Neural progenitor cell (in vitro differentiated cells): Measurements from ENCODE around the gene NDUFA3.

ENCODE experiments used
- EZH2 ChIP-seq: fragments of 200-600 bp; sonication (generic); IDR thresholded peaks from 2 replicates; pipeline ENCODE4 v1.6.1; 2017; ENCODE audit warnings: antibody characterized with exemption, mild to moderate bottlenecking, moderate library complexity
- EZH2phosphoT487 ChIP-seq: fragments of 200-600 bp; sonication (generic); IDR thresholded peaks from 2 replicates; pipeline ENCODE4 v1.6.1; 2017; ENCODE audit warnings: antibody characterized with exemption
- TF ChIP-seq, protein P1 (sequence below): fragments of 200-600 bp; sonication (generic); IDR thresholded peaks from 2 replicates; pipeline ENCODE4 v1.5.1; 2017; ENCODE audit warnings: antibody characterized with exemption, mild to moderate bottlenecking

- TF ChIP-seq, protein P1, sequence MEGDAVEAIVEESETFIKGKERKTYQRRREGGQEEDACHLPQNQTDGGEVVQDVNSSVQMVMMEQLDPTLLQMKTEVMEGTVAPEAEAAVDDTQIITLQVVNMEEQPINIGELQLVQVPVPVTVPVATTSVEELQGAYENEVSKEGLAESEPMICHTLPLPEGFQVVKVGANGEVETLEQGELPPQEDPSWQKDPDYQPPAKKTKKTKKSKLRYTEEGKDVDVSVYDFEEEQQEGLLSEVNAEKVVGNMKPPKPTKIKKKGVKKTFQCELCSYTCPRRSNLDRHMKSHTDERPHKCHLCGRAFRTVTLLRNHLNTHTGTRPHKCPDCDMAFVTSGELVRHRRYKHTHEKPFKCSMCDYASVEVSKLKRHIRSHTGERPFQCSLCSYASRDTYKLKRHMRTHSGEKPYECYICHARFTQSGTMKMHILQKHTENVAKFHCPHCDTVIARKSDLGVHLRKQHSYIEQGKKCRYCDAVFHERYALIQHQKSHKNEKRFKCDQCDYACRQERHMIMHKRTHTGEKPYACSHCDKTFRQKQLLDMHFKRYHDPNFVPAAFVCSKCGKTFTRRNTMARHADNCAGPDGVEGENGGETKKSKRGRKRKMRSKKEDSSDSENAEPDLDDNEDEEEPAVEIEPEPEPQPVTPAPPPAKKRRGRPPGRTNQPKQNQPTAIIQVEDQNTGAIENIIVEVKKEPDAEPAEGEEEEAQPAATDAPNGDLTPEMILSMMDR, result no peak
- no peak for TF ChIP-seq EZH2
- TF ChIP-seq EZH2phosphoT487, result no peak
Observed at GRCh38 chr19:54108496-54108895, 5.8 kb downstream of the NDUFA3 start.
